ENCODE results near the gene TRIM16. TPM values are rescaled to one million over a fixed set of nuclear protein-coding genes. Genes with fewer than 3 reads are reported as not detected.

Gene TRIM16
- total and polyA plus RNA-seq, 2 of the 8 experiments (the other 6 are each of a cell fraction or from before 2014, with no cell fraction given): 15.2 to 29.1 TPM

GRCh38 chr17:15663691-15664090 lies 20.4 kb downstream of the TRIM16 start:
- H2BK20ac ChIP-seq (ENCODE audit: low read length): no peak overlapping the region
- H3K4me1 ChIP-seq (replicated peaks in 1 of 4; ENCODE audit: control insufficient read depth in 3 of 4, insufficient read depth in 4 of 4, low read length in 3 of 4): peaks cover 0 to 2% (median 0%) of the 10 kb centered on the region in 4 experiments; a peak in 1 of 7 replicates
- H4K20me1 ChIP-seq (replicated peaks in 1 of 2; ENCODE audit: control insufficient read depth in 1 of 2, insufficient read depth in 2 of 2, low read length in 2 of 2): no peaks in the 10 kb centered on the region
- peaks cover 0 to 8% (median 4%) of the 10 kb centered on the region in 4 experiments; a peak in 4 of 8 replicates for H3K36me3 ChIP-seq (ENCODE audit: control insufficient read depth in 2 of 4, insufficient read depth in 4 of 4, low read length in 3 of 4)
- FAIRE-seq: no peak
- H4K5ac ChIP-seq (ENCODE audit: insufficient read length, low read depth, low read length): no peak overlapping the region
- H2BK5ac ChIP-seq (ENCODE audit: low read depth, low read length): no peak overlapping the region
- H2BK120ac ChIP-seq (replicated peaks; ENCODE audit: low read depth, low read length): no peak overlapping the region
- no peaks in the 10 kb centered on the region for H3K27me3 ChIP-seq (replicated peaks in 1 of 4; ENCODE audit: control insufficient read depth in 3 of 4, extremely low read depth in 1 of 4, insufficient read depth in 3 of 4, low read length in 3 of 4)
- TF ChIP-seq USF2 (IDR thresholded peaks at IDR 0.05; ENCODE audit: low read length) (no peak), RXRA (IDR thresholded peaks at IDR 0.05; ENCODE audit: insufficient read depth, low read depth, low read length) (no peak), EP300 (IDR thresholded peaks at IDR 0.05; ENCODE audit: borderline replicate concordance in 1 of 2, low read depth in 2 of 2, low read length in 2 of 2) (no peak)
- H2AK5ac ChIP-seq (ENCODE audit: low read depth, low read length): no peak overlapping the region
- no peak overlapping the region for H3K23ac ChIP-seq (ENCODE audit: insufficient read length)
- ChIA-PET POLR2A (ENCODE audit: partially characterized antibody) (interaction anchor here (0.8 to 1.9 kb wide), 2 partner anchors 14 to 370 kb away, joined by 3 to 5 read pairs; no protein-coding TSS in a partner anchor), CTCF (ENCODE audit: partially characterized antibody) (no interaction called here)
- no peak overlapping the region for H4K91ac ChIP-seq (replicated peaks; ENCODE audit: insufficient read length, low read length)
- H3K23me2 ChIP-seq (ENCODE audit: low read depth, low read length): no peaks in the 10 kb centered on the region
- no peak overlapping the region for H3K4me3 ChIP-seq (ENCODE audit: extremely low read depth in 1 of 4, insufficient read depth in 2 of 4, low read depth in 3 of 4, low read length in 4 of 4)
- H2BK15ac ChIP-seq (ENCODE audit: low read length): no peak overlapping the region
- DNase-seq (ENCODE audit: low read depth in 1 of 2, low spot score in 2 of 2): no peak
- no peak overlapping the region for H3K4ac ChIP-seq (replicated peaks; ENCODE audit: insufficient read length, low read depth, low read length)
- no peak overlapping the region for H4K8ac ChIP-seq (ENCODE audit: extremely low read depth, insufficient read depth, low read length)
- no peak overlapping the region for H3K14ac ChIP-seq (ENCODE audit: insufficient read length)
- H3K9me3 ChIP-seq (ENCODE audit: insufficient read depth in 2 of 2, low read depth in 1 of 2, low read length in 1 of 2): no peaks in the 10 kb centered on the region
- no peak overlapping the region for H3K18ac ChIP-seq (ENCODE audit: extremely low read depth, low read length)
- no peak overlapping the region for H3K9ac ChIP-seq (replicated peaks in 1 of 4; ENCODE audit: extremely low read depth in 1 of 4, low read depth in 3 of 4, low read length in 3 of 4)
- H3K56ac ChIP-seq (replicated peaks; ENCODE audit: insufficient read length, low read depth, low read length): no peak overlapping the region
- no peak overlapping the region for H3K4me2 ChIP-seq (ENCODE audit: insufficient read depth in 1 of 2, low read depth in 2 of 2, low read length in 2 of 2)
- no peaks in the 10 kb centered on the region for H3K79me2 ChIP-seq (ENCODE audit: control insufficient read depth in 1 of 2, insufficient read depth in 2 of 2, low read length in 2 of 2)
- no peak overlapping the region for H2BK12ac ChIP-seq (ENCODE audit: low read depth, low read length)
- WGBS, 2 experiments (ENCODE audit: extremely low coverage in 1 of 2, insufficient coverage in 1 of 2, insufficient read length in 1 of 2, insufficient replicate concordance in 2 of 2, low coverage in 1 of 2, low lambda C conversion rate in 2 of 2, missing lambda C conversion rate in 1 of 2): 88% methylated on average over 5 of the region's 5 CpGs; no CpG with 5 or more reads in 1 of the 2 experiments
- H2AFZ ChIP-seq (ENCODE audit: low read length): no peak overlapping the region
- H3K79me1 ChIP-seq (ENCODE audit: low read depth, low read length): no peaks in the 10 kb centered on the region
- no peak overlapping the region for H3K27ac ChIP-seq (ENCODE audit: low read depth, low read length)

Measured in H1 (cell line).